HFFc6 (cell line): Measurements from ENCODE around the gene CYP26C1. TPM values are rescaled to one million over a fixed set of nuclear protein-coding genes. Genes with fewer than 3 reads are reported as not detected.

Source experiments
- DNase-seq: peaks from one replicate; pipeline ENCODE4 v3.0.0-alpha.2; 2018
- H3K27ac Mint-ChIP-seq: 2 replicates; pipeline ENCODE4 v1.8.0; 2020; ENCODE audit warnings: mild to moderate bottlenecking, mixed read lengths
- H3K27me3 Mint-ChIP-seq: 2 replicates; pipeline ENCODE4 v1.8.0; 2021; ENCODE audit warnings: mild to moderate bottlenecking, moderate library complexity, mixed read lengths; ENCODE audit not compliant: insufficient read depth
- H3K36me3 Mint-ChIP-seq: 2 replicates; pipeline ENCODE4 v1.8.0; 2021; ENCODE audit warnings: low read depth, mixed read lengths
- H3K4me1 Mint-ChIP-seq: 2 replicates; pipeline ENCODE4 v1.8.0; 2020; ENCODE audit warnings: low read depth, mixed read lengths
- H3K4me3 Mint-ChIP-seq: 2 replicates; pipeline ENCODE4 v1.8.0; 2020; ENCODE audit warnings: mild to moderate bottlenecking, moderate library complexity, mixed read lengths
- H3K9me3 Mint-ChIP-seq: 2 replicates; pipeline ENCODE4 v1.8.0; 2020; ENCODE audit warnings: mild to moderate bottlenecking, mixed read lengths
- total RNA-seq, 6 experiments: library from RNA; stranded (reverse); fragmentation: NEBNext Ultra II Directional; extraction: Animal tissue kit (Norgen Biotek cat#: 25700); gene quantifications; 2 replicates in 1 of 6; 3 replicates in 5 of 6; pipeline ENCODE4 v1.2.3, GENCODE V29; 2021
- TF ChIP-seq, protein P1 (sequence below): fragments of 200-600 bp; sonication (generic); IDR thresholded peaks from 2 replicates; pipeline ENCODE4 v1.5.0; 2021; ENCODE audit warnings: antibody characterized with exemption, mild to moderate bottlenecking

Gene CYP26C1
- total RNA-seq, 6 experiments from 2014 or later: 0.05 to 0.22 (median 0.13) TPM; not detected in 1

DNA sequence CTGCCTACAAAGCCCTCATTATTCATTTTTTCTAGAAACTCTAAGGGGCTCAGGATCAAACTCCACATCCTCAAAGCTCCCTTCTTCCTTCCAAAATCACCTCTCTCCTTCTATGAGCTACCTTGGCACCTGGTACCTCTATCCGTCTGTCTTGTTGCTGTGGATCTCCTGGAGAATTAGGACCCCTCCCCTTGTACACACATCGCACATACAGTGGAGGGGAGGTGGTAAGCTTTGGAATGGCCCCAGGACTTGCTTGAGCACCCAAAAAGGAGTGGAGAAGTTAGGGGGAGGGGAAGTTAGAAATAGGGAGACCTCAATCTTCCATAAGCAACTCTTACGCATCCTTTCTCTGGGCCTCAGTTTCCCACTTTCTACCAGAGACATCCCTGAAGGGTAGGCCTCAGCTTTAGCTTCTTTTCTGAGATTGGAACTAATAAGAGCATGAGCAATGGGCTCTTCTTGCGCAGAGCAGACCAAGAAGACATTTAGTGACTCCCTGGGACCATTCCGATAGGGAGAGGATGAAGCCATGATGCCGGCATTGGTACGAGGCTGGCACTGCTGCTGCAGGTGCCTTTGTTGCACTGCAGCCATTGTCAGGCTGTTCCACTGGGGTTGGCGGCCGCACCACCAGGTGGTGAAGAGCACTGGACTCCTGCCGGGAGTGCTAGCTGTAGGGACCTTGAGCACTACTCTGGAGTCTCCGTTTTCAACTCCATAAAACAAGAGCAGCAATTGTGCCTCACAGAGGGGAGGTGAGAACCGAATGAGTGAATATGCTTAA, 4.5 kb downstream of the CYP26C1 start:
- Mint-ChIP-seq H3K27me3 (peaks cover 64% of the 10 kb centered on the region), H3K4me1 (peaks cover 27% of the 10 kb centered on the region), H3K36me3 (no peaks in the 10 kb centered on the region; the same call in 1 of the 2 replicates), H3K27ac (no peak overlapping the region), H3K4me3 (no peak overlapping the region), H3K9me3 (no peaks in the 10 kb centered on the region)
- no peak for DNase-seq
- TF ChIP-seq, protein P1, sequence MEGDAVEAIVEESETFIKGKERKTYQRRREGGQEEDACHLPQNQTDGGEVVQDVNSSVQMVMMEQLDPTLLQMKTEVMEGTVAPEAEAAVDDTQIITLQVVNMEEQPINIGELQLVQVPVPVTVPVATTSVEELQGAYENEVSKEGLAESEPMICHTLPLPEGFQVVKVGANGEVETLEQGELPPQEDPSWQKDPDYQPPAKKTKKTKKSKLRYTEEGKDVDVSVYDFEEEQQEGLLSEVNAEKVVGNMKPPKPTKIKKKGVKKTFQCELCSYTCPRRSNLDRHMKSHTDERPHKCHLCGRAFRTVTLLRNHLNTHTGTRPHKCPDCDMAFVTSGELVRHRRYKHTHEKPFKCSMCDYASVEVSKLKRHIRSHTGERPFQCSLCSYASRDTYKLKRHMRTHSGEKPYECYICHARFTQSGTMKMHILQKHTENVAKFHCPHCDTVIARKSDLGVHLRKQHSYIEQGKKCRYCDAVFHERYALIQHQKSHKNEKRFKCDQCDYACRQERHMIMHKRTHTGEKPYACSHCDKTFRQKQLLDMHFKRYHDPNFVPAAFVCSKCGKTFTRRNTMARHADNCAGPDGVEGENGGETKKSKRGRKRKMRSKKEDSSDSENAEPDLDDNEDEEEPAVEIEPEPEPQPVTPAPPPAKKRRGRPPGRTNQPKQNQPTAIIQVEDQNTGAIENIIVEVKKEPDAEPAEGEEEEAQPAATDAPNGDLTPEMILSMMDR: no peak

DNA sequence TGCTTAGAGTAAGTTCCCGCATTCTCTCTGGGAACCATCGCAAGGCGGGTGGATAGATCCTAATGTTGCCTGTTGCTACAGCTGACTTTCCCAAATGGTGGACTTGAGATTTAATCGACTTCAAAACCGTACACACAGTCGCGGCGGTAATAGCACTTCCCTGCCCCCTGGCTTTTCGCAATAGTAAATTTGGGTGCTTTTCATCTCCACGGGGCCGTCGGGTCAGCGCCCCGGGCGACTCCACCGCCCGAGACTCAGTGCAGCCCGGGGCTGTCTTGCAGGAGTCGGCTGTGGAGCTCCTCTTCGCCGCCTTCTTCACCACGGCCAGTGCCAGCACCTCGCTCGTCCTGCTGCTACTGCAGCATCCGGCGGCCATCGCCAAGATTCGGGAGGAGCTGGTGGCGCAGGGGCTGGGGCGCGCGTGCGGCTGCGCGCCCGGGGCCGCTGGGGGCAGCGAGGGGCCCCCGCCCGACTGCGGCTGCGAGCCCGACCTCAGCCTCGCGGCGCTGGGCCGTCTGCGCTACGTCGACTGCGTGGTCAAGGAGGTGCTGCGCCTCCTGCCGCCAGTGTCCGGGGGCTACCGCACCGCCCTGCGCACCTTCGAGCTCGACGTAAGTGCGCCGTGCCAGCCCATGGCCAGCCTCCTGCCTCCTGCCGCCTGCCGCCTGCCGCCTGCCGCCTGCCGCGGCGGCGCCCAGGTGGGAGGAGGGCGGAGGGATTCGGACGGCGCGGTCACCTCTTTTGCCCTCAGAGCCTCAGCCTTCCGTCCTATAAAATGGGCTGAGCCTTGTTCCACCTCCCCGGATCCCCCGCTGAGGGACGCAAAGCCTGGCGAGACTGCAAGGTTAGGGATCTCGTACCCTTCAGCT, 5.3 kb downstream of the CYP26C1 start:
- Mint-ChIP-seq H3K4me1 (peaks cover 25% of the 10 kb centered on the region), H3K27ac (no peak overlapping the region), H3K27me3 (peaks cover 61% of the 10 kb centered on the region), H3K36me3 (no peaks in the 10 kb centered on the region), H3K4me3 (no peak overlapping the region), H3K9me3 (no peaks in the 10 kb centered on the region)
- DNase-seq: no peak
- TF ChIP-seq, protein P1: no peak

DNA sequence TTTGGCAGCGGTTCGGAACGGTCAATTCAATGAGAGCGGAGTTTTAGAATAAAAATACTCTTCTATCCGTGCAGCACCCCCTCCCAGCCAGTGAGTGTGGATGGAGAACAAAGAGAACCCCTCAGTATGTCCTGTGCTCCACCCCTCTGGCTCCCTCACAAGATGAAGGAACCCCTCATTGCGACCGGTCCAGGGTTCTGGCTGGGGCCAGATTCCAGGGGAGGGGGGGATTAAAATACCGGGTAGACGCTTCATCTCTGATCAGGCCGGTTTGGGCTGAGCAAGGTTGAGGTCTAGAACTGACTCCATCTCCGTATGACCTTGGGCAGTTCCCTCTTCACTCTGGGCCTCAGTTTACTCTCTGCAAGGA, 5.9 kb downstream of the CYP26C1 start:
- H3K27me3 Mint-ChIP-seq: peaks cover 60% of the 10 kb centered on the region
- no peaks in the 10 kb centered on the region for H3K36me3 Mint-ChIP-seq
- TF ChIP-seq, protein P1: no peak
- DNase-seq: no peak
- H3K9me3 Mint-ChIP-seq: no peaks in the 10 kb centered on the region
- no peak overlapping the region for H3K4me3 Mint-ChIP-seq
- peaks cover 23% of the 10 kb centered on the region for H3K4me1 Mint-ChIP-seq
- H3K27ac Mint-ChIP-seq: no peak overlapping the region

DNA sequence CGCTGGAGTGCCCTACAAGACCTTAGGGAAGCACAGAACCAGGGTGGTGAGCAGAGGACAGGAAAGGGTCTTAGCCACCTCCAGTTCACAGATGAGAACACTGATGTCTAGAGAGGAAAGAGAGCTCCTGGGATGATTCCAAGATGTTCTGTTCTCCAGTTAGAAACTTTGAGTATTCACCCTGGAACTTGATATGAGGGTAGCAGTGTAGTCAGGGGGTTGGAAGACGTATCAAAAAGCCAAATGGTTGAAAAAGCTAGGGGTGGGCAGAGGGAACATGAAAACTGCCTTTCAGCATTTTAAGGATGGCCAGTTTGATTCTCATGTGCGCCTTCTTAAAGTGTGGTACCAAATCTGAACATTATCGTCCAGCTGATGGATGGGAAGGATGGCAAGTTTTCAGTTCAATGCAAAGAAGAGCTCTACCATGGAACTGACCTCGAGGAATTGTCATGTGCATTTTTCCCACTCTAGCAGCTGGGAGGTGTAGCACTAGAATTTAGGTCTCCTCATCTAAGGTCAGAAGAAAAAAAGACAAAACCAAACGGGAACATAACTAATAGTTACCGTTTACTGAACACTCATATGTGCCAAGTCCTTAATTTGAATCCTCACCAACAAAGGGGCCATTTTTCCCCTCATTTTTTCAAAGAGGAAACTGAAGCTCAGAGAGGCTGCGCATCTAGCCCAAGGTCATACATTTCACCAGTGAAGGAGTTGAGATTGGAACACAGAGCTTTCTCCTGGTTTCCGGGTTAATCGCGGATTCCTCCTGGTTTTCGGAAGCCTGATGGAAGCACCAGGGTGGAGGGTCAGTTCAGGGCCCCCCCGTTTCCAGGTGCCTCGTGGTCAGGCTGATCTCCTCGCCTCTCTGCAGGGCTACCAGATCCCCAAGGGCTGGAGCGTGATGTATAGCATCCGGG, 7.1 kb downstream of the CYP26C1 start:
- Mint-ChIP-seq H3K27me3 (peaks cover 64% of the 10 kb centered on the region), H3K4me3 (peak overlapping the region; percentile 51), H3K9me3 (no peaks in the 10 kb centered on the region), H3K36me3 (no peaks in the 10 kb centered on the region), H3K4me1 (peaks cover 19% of the 10 kb centered on the region), H3K27ac (no peak overlapping the region)
- DNase-seq: no peak
- TF ChIP-seq, protein P1: no peak
